ENCODE results near the gene DCC.

The DCC gene

GRCh38 chr18:52715421-52715820, 375.4 kb downstream of the DCC start:
- DNase-seq = no peak

- no peak for DNase-seq
Measured at GRCh38 chr18:52715991-52716390, 376.0 kb downstream of the DCC start.

GRCh38 chr18:52716973-52717372, 377.0 kb downstream of the DCC start:
- no peak for DNase-seq

GRCh38 chr18:52722904-52723303, 382.9 kb downstream of the DCC start:
- DNase-seq = no peak

GRCh38 chr18:52723550-52723970, 383.6 kb downstream of the DCC start:
- DNase-seq = no peak

- no peak for DNase-seq
Measured at GRCh38 chr18:52730972-52731619, 391.1 kb downstream of the DCC start.

- no peak for DNase-seq
Measured at GRCh38 chr18:52738946-52739345, 398.9 kb downstream of the DCC start.

GRCh38 chr18:52746986-52747385, 407.0 kb downstream of the DCC start:
- DNase-seq = no peak

GRCh38 chr18:52747869-52748268, 407.9 kb downstream of the DCC start:
- no peak for DNase-seq

GRCh38 chr18:52748343-52748742, 408.3 kb downstream of the DCC start:
- no peak for DNase-seq

- DNase-seq = no peak
Measured at GRCh38 chr18:52749542-52749941, 409.5 kb downstream of the DCC start.

GRCh38 chr18:52750995-52751394, 411.0 kb downstream of the DCC start:
- DNase-seq = no peak

- no peak for DNase-seq
Measured at GRCh38 chr18:52764316-52764715, 424.3 kb downstream of the DCC start.

GRCh38 chr18:52766002-52766545, 426.1 kb downstream of the DCC start:
- no peak for DNase-seq

- DNase-seq = no peak
Measured at GRCh38 chr18:52781113-52781512, 441.1 kb downstream of the DCC start.

- no peak for DNase-seq
Measured at GRCh38 chr18:52791321-52791720, 451.3 kb downstream of the DCC start.

GRCh38 chr18:52812834-52813233, 472.8 kb downstream of the DCC start:
- DNase-seq = no peak

- DNase-seq = no peak
Measured at GRCh38 chr18:52813635-52814416, 473.8 kb downstream of the DCC start.

GRCh38 chr18:52815651-52816050, 475.7 kb downstream of the DCC start:
- no peak for DNase-seq

- DNase-seq = no peak
Measured at GRCh38 chr18:52816121-52816520, 476.1 kb downstream of the DCC start.

- no peak for DNase-seq
Measured at GRCh38 chr18:52822160-52822559, 482.2 kb downstream of the DCC start.

- no peak for DNase-seq
Measured at GRCh38 chr18:52824126-52824525, 484.1 kb downstream of the DCC start.

- no peak for DNase-seq
Measured at GRCh38 chr18:52826994-52827393, 487.0 kb downstream of the DCC start.

- DNase-seq = no peak
Measured at GRCh38 chr18:52829320-52829719, 489.3 kb downstream of the DCC start.

All from suppressor macrophage treated with lipopolysaccharide for 1 hour (primary cell).